Endothelial cell of umbilical vein (primary cell): ENCODE measurements around the gene PTPMT1. TPM values are rescaled to one million over a fixed set of nuclear protein-coding genes. Genes with fewer than 3 reads are reported as not detected.

ENCODE experiments used
- BruUV-seq: library from RNA; stranded (reverse); fragments of 400-500 nt; replicated peaks from 2 replicates; lab custom pipeline; 2021; lab: Mats Ljungman, UMichigan
- CTCF ChIA-PET: fragments of 300-600, 350-600 bp; sonication (Branson Sonifier 250); formaldehyde crosslinking; loops from one replicate; lab custom pipeline; 2021; ENCODE audit warnings: antibody characterized with exemption, inconsistent platforms; lab: Charles Lee
- POLR2A ChIA-PET: fragments of 300-600, 350-600 bp; sonication (Branson Sonifier 250); formaldehyde crosslinking; loops from one replicate; lab custom pipeline; 2021; ENCODE audit warnings: antibody characterized with exemption, inconsistent platforms; lab: Charles Lee
- DNase-seq: peaks from one replicate; pipeline ENCODE4 v3.0.0-alpha.2; 2011; ENCODE audit warnings: low read depth, low spot score
- FAIRE-seq: peaks from 2 replicates; lab custom pipeline; 2011; peaks lifted over from hg19 to GRCh38; lab: Jason Lieb, UNC
- H2AFZ ChIP-seq: 2 replicates; pipeline ENCODE4 v1.6.0; 2012; ENCODE audit warnings: low read depth, low read length, control low read depth, inconsistent platforms
- H3K27ac ChIP-seq: 2 replicates; pipeline ENCODE4 v1.5.1; 2011; ENCODE audit warnings: low read depth, mild to moderate bottlenecking, control low read depth, low read length, moderate library complexity; ENCODE audit not compliant: insufficient read depth
- H3K27me3 ChIP-seq, 2 experiments: 2 replicates each; pipeline versions ENCODE4 v1.6.0 to v1.6.1; 2011; ENCODE audit warnings: low read length in 2 of 2, mixed read lengths in 1 of 2; ENCODE audit not compliant: control insufficient read depth in 2 of 2, insufficient read depth in 2 of 2
- H3K36me3 ChIP-seq, 2 experiments: 2 replicates in 1 of 2; 3 replicates in 1 of 2; pipeline ENCODE4 v1.5.1; 2011; ENCODE audit warnings: low read length in 2 of 2, mild to moderate bottlenecking in 1 of 2, moderate library complexity in 1 of 2; ENCODE audit not compliant: control insufficient read depth in 2 of 2, insufficient read depth in 2 of 2; ENCODE audit errors: extremely low read depth in 1 of 2
- H3K4me1 ChIP-seq: 3 replicates; pipeline ENCODE4 v1.5.1; 2011; ENCODE audit warnings: mild to moderate bottlenecking, low read length; ENCODE audit not compliant: control insufficient read depth, insufficient read depth; ENCODE audit errors: extremely low read depth
- H3K4me2 ChIP-seq: 2 replicates; pipeline ENCODE4 v1.6.1; 2011; ENCODE audit warnings: low read length, control low read depth, mixed read lengths; ENCODE audit not compliant: insufficient read depth
- H3K4me3 ChIP-seq, 3 experiments: fragments of 200-600 bp in 1 of 3; sonication (generic), shearing (Covaris generic) in 1 of 3; replicated peaks in 1 of 3; 2 replicates each; pipeline ENCODE4 v1.5.1; 2011 to 2016; ENCODE audit warnings: control low read depth in 3 of 3, low read length in 3 of 3, mild to moderate bottlenecking in 2 of 3, inconsistent platforms in 1 of 3, low read depth in 1 of 3, moderate library complexity in 1 of 3; ENCODE audit not compliant: insufficient read depth in 1 of 3
- H3K79me2 ChIP-seq: 2 replicates; pipeline ENCODE4 v1.6.0; 2012; ENCODE audit warnings: low read length, inconsistent platforms; ENCODE audit not compliant: control insufficient read depth, insufficient read depth
- H3K9ac ChIP-seq: replicated peaks from 2 replicates; pipeline ENCODE3; 2011; ENCODE audit warnings: low read length, control low read depth; ENCODE audit not compliant: insufficient read depth; ENCODE audit errors: extremely low read depth
- H3K9me1 ChIP-seq: replicated peaks from 3 replicates; pipeline ENCODE4 v1.6.0; 2011; ENCODE audit warnings: mild to moderate bottlenecking, low read length; ENCODE audit not compliant: control insufficient read depth, insufficient read depth; ENCODE audit errors: extremely low read depth
- H3K9me3 ChIP-seq: replicated peaks from 2 replicates; pipeline ENCODE4 v1.5.1; 2012; ENCODE audit warnings: low read length, inconsistent platforms; ENCODE audit not compliant: control insufficient read depth, insufficient read depth
- H4K20me1 ChIP-seq: replicated peaks from 2 replicates; pipeline ENCODE3; 2011; ENCODE audit warnings: mild to moderate bottlenecking, low read length; ENCODE audit not compliant: control insufficient read depth, insufficient read depth; ENCODE audit errors: extremely low read depth
- EZH2 ChIP-seq: IDR thresholded peaks from 2 replicates; pipeline ENCODE4 v1.6.1; 2012; ENCODE audit warnings: borderline replicate concordance, low read depth, mild to moderate bottlenecking, moderate library complexity, low read length, inconsistent platforms; ENCODE audit not compliant: severe bottlenecking
- FOS ChIP-seq: IDR thresholded peaks from 2 replicates; pipeline ENCODE4 v1.6.1; 2011; ENCODE audit warnings: mild to moderate bottlenecking, low read length, moderate library complexity, borderline replicate concordance; ENCODE audit not compliant: insufficient read depth
- GATA2 ChIP-seq: IDR thresholded peaks from 2 replicates; pipeline ENCODE4 v1.7.0; 2011; ENCODE audit warnings: low read depth, mild to moderate bottlenecking, moderate library complexity, mixed read lengths, low read length; ENCODE audit not compliant: insufficient read length, insufficient read depth
- JUN ChIP-seq: IDR thresholded peaks from 2 replicates; pipeline ENCODE4 v1.6.1; 2011; ENCODE audit warnings: borderline replicate concordance, low read depth; ENCODE audit not compliant: insufficient read length, insufficient read depth
- MYC ChIP-seq: IDR thresholded peaks from one replicate; pipeline ENCODE4 v1.6.1; 2011; ENCODE audit warnings: mild to moderate bottlenecking, low read depth, low read length
- POLR2A ChIP-seq: IDR thresholded peaks from 2 replicates; pipeline ENCODE4 v1.6.1; 2012; ENCODE audit warnings: low read depth, mild to moderate bottlenecking, control low read depth, low read length
- POLR2AphosphoS5 ChIP-seq: IDR thresholded peaks from 2 replicates; pipeline ENCODE4 v1.6.1; 2012; ENCODE audit warnings: low read depth, mild to moderate bottlenecking, control low read depth, low read length, moderate library complexity; ENCODE audit not compliant: insufficient read depth
- dilution Hi-C: fragments of 300-500 bp; cut with MboI; formaldehyde crosslinking; loops from one replicate; pipeline ENCODE4 v1.15.0; 2019; ENCODE audit warnings: low sequenced_read_pairs; ENCODE audit not compliant: extremely low pct_ligation_motif_present
- intact Hi-C: fragments of 100-400 bp; cut with micrococcal nuclease; formaldehyde crosslinking; loops from one replicate; pipeline ENCODE4 v1.10.0; 2022
- polyA plus RNA-seq, 4 experiments: library from polyadenylated mRNA; depleted of rRNA in 3 of 4; stranded (reverse) in 3 of 4; unstranded in 1 of 4; fragments of >200 nt; gene quantifications; 2 replicates each; pipeline versions ENCODE4 v1.2.1 to v1.2.3, GENCODE V29; 2011 to 2012; ENCODE audit warnings: missing spikeins in 1 of 4
- total RNA-seq: library from RNA; stranded (reverse); gene quantifications from 2 replicates; pipeline ENCODE4 v1.2.3, GENCODE V29; 2021
- TF ChIP-seq, protein P1 (sequence below), 2 donors: IDR thresholded peaks; 1 replicate in 1 of 2; 2 replicates in 1 of 2; pipeline ENCODE4 v1.5.1; 2011; ENCODE audit warnings: low read length in 2 of 2, mild to moderate bottlenecking in 2 of 2, moderate library complexity in 2 of 2, control low read depth in 1 of 2, inconsistent platforms in 1 of 2, low read depth in 1 of 2; ENCODE audit not compliant: insufficient read depth in 1 of 2; ENCODE audit errors: extremely low read depth in 1 of 2
- TF ChIP-seq, protein P2 (sequence below): IDR thresholded peaks from 2 replicates; pipeline ENCODE4 v1.6.1; 2011; ENCODE audit not compliant: insufficient read depth, insufficient read length

Gene PTPMT1
- total and polyA plus RNA-seq, 2 donors (not counting 3 experiments of a cell fraction or from before 2014, with no cell fraction given) = 44.6 to 83.1 TPM

DNA sequence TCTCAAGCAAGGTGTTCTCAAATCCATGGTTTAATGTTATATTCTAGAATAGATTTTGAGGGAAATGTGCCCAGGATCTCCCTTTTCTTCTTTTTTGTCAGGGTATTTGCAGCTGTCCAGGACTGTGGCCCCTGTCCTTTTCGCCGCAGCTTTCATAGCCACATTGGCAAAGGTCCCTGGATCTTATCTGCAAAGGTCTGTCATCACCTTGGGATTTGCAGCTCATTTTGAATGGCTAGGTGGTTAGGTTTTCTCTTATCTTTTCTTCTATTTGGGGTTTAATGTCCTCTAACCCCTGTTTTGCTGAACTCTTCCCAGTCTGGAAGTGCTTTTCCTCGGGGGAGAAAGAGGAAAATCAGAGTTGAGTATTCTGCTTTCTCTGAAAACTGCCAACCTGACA, 40.5 kb downstream of the PTPMT1 start:
- no peak overlapping the region for H3K4me3 ChIP-seq
- no peak overlapping the region for H3K27ac ChIP-seq
- H3K9me3 ChIP-seq = no peaks in the 10 kb centered on the region
- H3K36me3 ChIP-seq = no peaks in the 10 kb centered on the region
- H3K4me1 ChIP-seq = no peaks in the 10 kb centered on the region
- H4K20me1 ChIP-seq = no peaks in the 10 kb centered on the region
- H3K4me2 ChIP-seq = no peak overlapping the region
- H3K79me2 ChIP-seq = no peaks in the 10 kb centered on the region
- H3K27me3 ChIP-seq = peaks cover 0 to 3% of the 10 kb centered on the region in 2 experiments
- no peak for DNase-seq
- no TSS peak for BruUV-seq
- intact Hi-C loops = no loop called here
- POLR2A ChIA-PET = interaction anchor here (1.7 kb wide), 1 partner anchor 11 kb away, joined by 4 read pairs; the partner anchor contains the start of gene C1QTNF4
- no peaks in the 10 kb centered on the region for H3K9me1 ChIP-seq
- CTCF ChIA-PET = no interaction called here
- FAIRE-seq = no peak
- dilution Hi-C loops = no loop called here
- H3K9ac ChIP-seq = no peak overlapping the region
- H2AFZ ChIP-seq = no peak overlapping the region
- TF ChIP-seq, protein P1, sequence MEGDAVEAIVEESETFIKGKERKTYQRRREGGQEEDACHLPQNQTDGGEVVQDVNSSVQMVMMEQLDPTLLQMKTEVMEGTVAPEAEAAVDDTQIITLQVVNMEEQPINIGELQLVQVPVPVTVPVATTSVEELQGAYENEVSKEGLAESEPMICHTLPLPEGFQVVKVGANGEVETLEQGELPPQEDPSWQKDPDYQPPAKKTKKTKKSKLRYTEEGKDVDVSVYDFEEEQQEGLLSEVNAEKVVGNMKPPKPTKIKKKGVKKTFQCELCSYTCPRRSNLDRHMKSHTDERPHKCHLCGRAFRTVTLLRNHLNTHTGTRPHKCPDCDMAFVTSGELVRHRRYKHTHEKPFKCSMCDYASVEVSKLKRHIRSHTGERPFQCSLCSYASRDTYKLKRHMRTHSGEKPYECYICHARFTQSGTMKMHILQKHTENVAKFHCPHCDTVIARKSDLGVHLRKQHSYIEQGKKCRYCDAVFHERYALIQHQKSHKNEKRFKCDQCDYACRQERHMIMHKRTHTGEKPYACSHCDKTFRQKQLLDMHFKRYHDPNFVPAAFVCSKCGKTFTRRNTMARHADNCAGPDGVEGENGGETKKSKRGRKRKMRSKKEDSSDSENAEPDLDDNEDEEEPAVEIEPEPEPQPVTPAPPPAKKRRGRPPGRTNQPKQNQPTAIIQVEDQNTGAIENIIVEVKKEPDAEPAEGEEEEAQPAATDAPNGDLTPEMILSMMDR (IDR thresholded peaks at IDR 0.05; ENCODE audit: extremely low read depth in 1 of 2, insufficient read depth in 1 of 2, low read depth in 1 of 2, low read length in 2 of 2) = no peak
- no peak for TF ChIP-seq POLR2A
- TF ChIP-seq, protein P2, sequence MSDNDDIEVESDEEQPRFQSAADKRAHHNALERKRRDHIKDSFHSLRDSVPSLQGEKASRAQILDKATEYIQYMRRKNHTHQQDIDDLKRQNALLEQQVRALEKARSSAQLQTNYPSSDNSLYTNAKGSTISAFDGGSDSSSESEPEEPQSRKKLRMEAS = no peak
- no peak for TF ChIP-seq FOS
- TF ChIP-seq EZH2 = no peak
- TF ChIP-seq JUN = no peak
- no peak for TF ChIP-seq MYC
- TF ChIP-seq POLR2AphosphoS5 = no peak
- no peak for TF ChIP-seq GATA2
